ENCODE data around the gene TRIM40. TPM values are rescaled to one million over a fixed set of nuclear protein-coding genes. Genes with fewer than 3 reads are reported as not detected.

The TRIM40 gene
- total and polyA plus RNA-seq, 2 of the 13 experiments (the other 11 are each of a cell fraction or from before 2014, with no cell fraction given): 0.58 TPM; not detected in 1

GRCh38 chr6:30102970-30103871 is 32.7 kb upstream of the TRIM40 start (continued):
- 0 out of 2 replicates have a peak, but pooled peaks have one; percentile 50 for TF ChIP-seq MEF2D (CRISPR knock-in tag; IDR thresholded peaks at IDR 0.05)
- no peak for TF ChIP-seq HNRNPUL1 (IDR thresholded peaks at IDR 0.05; ENCODE audit: low read depth, low read length)
- peak; percentile 24 for TF ChIP-seq SKI (IDR thresholded peaks at IDR 0.05; ENCODE audit: partially characterized antibody)
- TF ChIP-seq SMARCC2 (IDR thresholded peaks at IDR 0.05): no peak
- no peak for TF ChIP-seq EED (CRISPR knock-in tag; IDR thresholded peaks at IDR 0.05)
- no peak for TF ChIP-seq ISX (CRISPR knock-in tag; conservative IDR thresholded peaks at IDR 0.05)
- no peak for TF ChIP-seq SMAD9 (CRISPR knock-in tag; IDR thresholded peaks at IDR 0.05)
- TF ChIP-seq, protein P1, sequence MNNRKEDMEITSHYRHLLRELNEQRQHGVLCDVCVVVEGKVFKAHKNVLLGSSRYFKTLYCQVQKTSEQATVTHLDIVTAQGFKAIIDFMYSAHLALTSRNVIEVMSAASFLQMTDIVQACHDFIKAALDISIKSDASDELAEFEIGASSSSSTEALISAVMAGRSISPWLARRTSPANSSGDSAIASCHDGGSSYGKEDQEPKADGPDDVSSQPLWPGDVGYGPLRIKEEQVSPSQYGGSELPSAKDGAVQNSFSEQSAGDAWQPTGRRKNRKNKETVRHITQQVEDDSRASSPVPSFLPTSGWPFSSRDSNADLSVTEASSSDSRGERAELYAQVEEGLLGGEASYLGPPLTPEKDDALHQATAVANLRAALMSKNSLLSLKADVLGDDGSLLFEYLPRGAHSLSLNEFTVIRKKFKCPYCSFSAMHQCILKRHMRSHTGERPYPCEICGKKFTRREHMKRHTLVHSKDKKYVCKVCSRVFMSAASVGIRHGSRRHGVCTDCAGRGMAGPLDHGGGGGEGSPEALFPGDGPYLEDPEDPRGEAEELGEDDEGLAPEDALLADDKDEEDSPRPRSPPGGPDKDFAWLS (CRISPR knock-in tag; IDR thresholded peaks at IDR 0.05; ENCODE audit: borderline replicate concordance): no peak
- TF ChIP-seq ZNF468 (CRISPR knock-in tag; IDR thresholded peaks at IDR 0.05): no peak
- TF ChIP-seq, protein P2, sequence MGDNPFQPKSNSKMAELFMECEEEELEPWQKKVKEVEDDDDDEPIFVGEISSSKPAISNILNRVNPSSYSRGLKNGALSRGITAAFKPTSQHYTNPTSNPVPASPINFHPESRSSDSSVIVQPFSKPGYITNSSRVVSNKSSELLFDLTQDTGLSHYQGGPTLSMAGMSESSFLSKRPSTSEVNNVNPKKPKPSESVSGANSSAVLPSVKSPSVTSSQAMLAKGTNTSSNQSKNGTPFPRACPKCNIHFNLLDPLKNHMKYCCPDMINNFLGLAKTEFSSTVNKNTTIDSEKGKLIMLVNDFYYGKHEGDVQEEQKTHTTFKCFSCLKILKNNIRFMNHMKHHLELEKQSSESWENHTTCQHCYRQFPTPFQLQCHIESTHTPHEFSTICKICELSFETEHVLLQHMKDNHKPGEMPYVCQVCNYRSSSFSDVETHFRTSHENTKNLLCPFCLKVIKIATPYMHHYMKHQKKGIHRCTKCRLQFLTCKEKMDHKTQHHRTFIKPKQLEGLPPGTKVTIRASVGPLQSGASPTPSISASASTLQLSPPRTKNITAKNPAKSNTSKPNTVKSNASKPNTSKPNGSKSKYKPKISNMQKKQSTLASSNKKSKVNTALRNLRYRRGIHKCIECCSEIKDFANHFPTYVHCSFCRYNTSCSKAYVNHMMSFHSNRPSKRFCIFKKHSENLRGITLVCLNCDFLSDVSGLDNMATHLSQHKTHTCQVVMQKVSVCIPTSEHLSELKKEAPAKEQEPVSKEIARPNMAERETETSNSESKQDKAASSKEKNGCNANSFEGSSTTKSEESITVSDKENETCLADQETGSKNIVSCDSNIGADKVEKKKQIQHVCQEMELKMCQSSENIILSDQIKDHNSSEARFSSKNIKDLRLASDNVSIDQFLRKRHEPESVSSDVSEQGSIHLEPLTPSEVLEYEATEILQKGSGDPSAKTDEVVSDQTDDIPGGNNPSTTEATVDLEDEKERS (CRISPR knock-in tag; IDR thresholded peaks at IDR 0.05): peak; percentile 79; the same call in 1 of the 2 replicates
- no peak for TF ChIP-seq HOXA7 (CRISPR knock-in tag; IDR thresholded peaks at IDR 0.05)
- TF ChIP-seq SIN3B (IDR thresholded peaks at IDR 0.05; ENCODE audit: low read length): no peak
- TF ChIP-seq FOXJ3 (CRISPR knock-in tag; IDR thresholded peaks at IDR 0.05; ENCODE audit: borderline replicate concordance): no peak; the same call in 1 of the 2 replicates
- TF ChIP-seq SIX1 (CRISPR knock-in tag; IDR thresholded peaks at IDR 0.05; ENCODE audit: borderline replicate concordance): no peak
- no peak for TF ChIP-seq ZNF24 (IDR thresholded peaks at IDR 0.05)
- no peak for TF ChIP-seq EEA1 (CRISPR knock-in tag; IDR thresholded peaks at IDR 0.05; ENCODE audit: borderline replicate concordance)
- peak; percentile 53; the same call in 1 of the 2 replicates for TF ChIP-seq DMAP1 (CRISPR knock-in tag; IDR thresholded peaks at IDR 0.05)
- TF ChIP-seq, protein P3, sequence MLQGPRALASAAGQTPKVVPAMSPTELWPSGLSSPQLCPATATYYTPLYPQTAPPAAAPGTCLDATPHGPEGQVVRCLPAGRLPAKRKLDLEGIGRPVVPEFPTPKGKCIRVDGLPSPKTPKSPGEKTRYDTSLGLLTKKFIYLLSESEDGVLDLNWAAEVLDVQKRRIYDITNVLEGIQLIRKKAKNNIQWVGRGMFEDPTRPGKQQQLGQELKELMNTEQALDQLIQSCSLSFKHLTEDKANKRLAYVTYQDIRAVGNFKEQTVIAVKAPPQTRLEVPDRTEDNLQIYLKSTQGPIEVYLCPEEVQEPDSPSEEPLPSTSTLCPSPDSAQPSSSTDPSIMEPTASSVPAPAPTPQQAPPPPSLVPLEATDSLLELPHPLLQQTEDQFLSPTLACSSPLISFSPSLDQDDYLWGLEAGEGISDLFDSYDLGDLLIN (CRISPR knock-in tag; IDR thresholded peaks at IDR 0.05; ENCODE audit: borderline replicate concordance): no peak
- TF ChIP-seq TMF1 (CRISPR knock-in tag; IDR thresholded peaks at IDR 0.05; ENCODE audit: low read depth): no peak
- TF ChIP-seq ZNF768 (CRISPR knock-in tag; IDR thresholded peaks at IDR 0.05): 0 out of 2 replicates have a peak, but pooled peaks have one; percentile 7
- TF ChIP-seq, protein P4, sequence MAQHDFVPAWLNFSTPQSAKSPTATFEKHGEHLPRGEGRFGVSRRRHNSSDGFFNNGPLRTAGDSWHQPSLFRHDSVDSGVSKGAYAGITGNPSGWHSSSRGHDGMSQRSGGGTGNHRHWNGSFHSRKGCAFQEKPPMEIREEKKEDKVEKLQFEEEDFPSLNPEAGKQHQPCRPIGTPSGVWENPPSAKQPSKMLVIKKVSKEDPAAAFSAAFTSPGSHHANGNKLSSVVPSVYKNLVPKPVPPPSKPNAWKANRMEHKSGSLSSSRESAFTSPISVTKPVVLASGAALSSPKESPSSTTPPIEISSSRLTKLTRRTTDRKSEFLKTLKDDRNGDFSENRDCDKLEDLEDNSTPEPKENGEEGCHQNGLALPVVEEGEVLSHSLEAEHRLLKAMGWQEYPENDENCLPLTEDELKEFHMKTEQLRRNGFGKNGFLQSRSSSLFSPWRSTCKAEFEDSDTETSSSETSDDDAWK (CRISPR knock-in tag; IDR thresholded peaks at IDR 0.05): no peak
- TF ChIP-seq FIP1L1 (IDR thresholded peaks at IDR 0.05; ENCODE audit: borderline replicate concordance, insufficient read depth, low read depth, low read length): no peak
- TF ChIP-seq ZFY (CRISPR knock-in tag; IDR thresholded peaks at IDR 0.05): no peak; the same call in 1 of the 2 replicates

Data from HepG2 (cell line).